Renal cortex interstitium (tissue), 15 donors: ENCODE results near the gene EBP. TPM values are rescaled to one million over a fixed set of nuclear protein-coding genes. Genes with fewer than 3 reads are reported as not detected.
A peak's percentile ranks its signal among the peaks of the same experiment; 100 is the strongest.

ENCODE experiments used
- DNase-seq, 11 donors: peaks; one replicate each; pipeline ENCODE4 v3.0.0-alpha.2; 2013; ENCODE audit warnings: low read depth in 9 of 11, low spot score in 4 of 11; ENCODE audit errors: extremely low read depth in 1 of 11
- long read RNA-seq, 16 experiments: transcript quantifications; one replicate each; lab custom pipeline, GENCODE V29; 2026
- polyA plus RNA-seq, 3 donors: library from polyadenylated mRNA; unstranded; fragments of 120-200 nt; gene quantifications; one replicate each; pipeline ENCODE4 v1.2.1, GENCODE V29; 2013; ENCODE audit not compliant: insufficient read length in 3 of 3

EBP gene
- polyA plus RNA-seq, result 10 to 100 TPM; 71.6 to 76.1 (median 75.9) TPM
- long read RNA-seq, donor 1, transcript EBP-205 (5 exons, 1,775 nt), result major isoform, 17 of 51 reads
- long read RNA-seq, donor 1, partial matches to known transcripts, result 32 of 51 reads
- long read RNA-seq, donor 1, other reads (novel, unspliced or antisense), result 0 of 51 reads
- long read RNA-seq, donor 2, transcript EBP-205 (5 exons, 1,775 nt), result major isoform, 5 of 39 reads
- long read RNA-seq, donor 2, partial matches to known transcripts, result 30 of 39 reads
- long read RNA-seq, donor 2, other reads (novel, unspliced or antisense), result 0 of 39 reads
- long read RNA-seq, donor 3, transcript EBP-205 (5 exons, 1,775 nt), result major isoform, 16 of 99 reads
- long read RNA-seq, donor 3, partial matches to known transcripts, result 78 of 99 reads
- long read RNA-seq, donor 3, other reads (novel, unspliced or antisense), result 0 of 99 reads
- long read RNA-seq, donor 4, transcript EBP-205 (5 exons, 1,775 nt), result major isoform, 14 of 83 reads
- long read RNA-seq, donor 4, partial matches to known transcripts, result 64 of 83 reads
- long read RNA-seq, donor 4, other reads (novel, unspliced or antisense), result 0 of 83 reads
- long read RNA-seq, donor 5, transcript EBP-205 (5 exons, 1,775 nt), result major isoform, 23 of 163 reads
- long read RNA-seq, donor 5, transcript EBP-201 (5 exons, 904 nt), result minor isoform, 6 of 163 reads
- long read RNA-seq, donor 5, partial matches to known transcripts, result 133 of 163 reads
- long read RNA-seq, donor 5, other reads (novel, unspliced or antisense), result 0 of 163 reads
- long read RNA-seq, donor 6, transcript EBP-205 (5 exons, 1,775 nt), result major isoform, 11 of 75 reads
- long read RNA-seq, donor 6, partial matches to known transcripts, result 64 of 75 reads
- long read RNA-seq, donor 6, other reads (novel, unspliced or antisense), result 0 of 75 reads
- long read RNA-seq, donor 7, transcript EBP-205 (5 exons, 1,775 nt), result major isoform, 14 of 80 reads
- long read RNA-seq, donor 7, partial matches to known transcripts, result 60 of 80 reads
- long read RNA-seq, donor 7, other reads (novel, unspliced or antisense), result 0 of 80 reads
- long read RNA-seq, donor 8, transcript EBP-205 (5 exons, 1,775 nt), result major isoform, 23 of 81 reads
- long read RNA-seq, donor 8, partial matches to known transcripts, result 56 of 81 reads
- long read RNA-seq, donor 8, other reads (novel, unspliced or antisense), result 0 of 81 reads
- long read RNA-seq, donor 9, transcript EBP-205 (5 exons, 1,775 nt), result major isoform, 8 of 86 reads
- long read RNA-seq, donor 9, partial matches to known transcripts, result 75 of 86 reads
- long read RNA-seq, donor 9, other reads (novel, unspliced or antisense), result 0 of 86 reads
- long read RNA-seq, donor 10, transcript EBP-205 (5 exons, 1,775 nt), result major isoform, 21 of 93 reads
- long read RNA-seq, donor 10, partial matches to known transcripts, result 71 of 93 reads
- long read RNA-seq, donor 10, other reads (novel, unspliced or antisense), result 0 of 93 reads
- long read RNA-seq, donor 11, transcript EBP-205 (5 exons, 1,775 nt), result major isoform, 11 of 70 reads
- long read RNA-seq, donor 11, partial matches to known transcripts, result 57 of 70 reads
- long read RNA-seq, donor 11, other reads (novel, unspliced or antisense), result 0 of 70 reads
- long read RNA-seq, donor 12, transcript EBP-205 (5 exons, 1,775 nt), result major isoform, 8 of 30 reads
- long read RNA-seq, donor 12, partial matches to known transcripts, result 20 of 30 reads
- long read RNA-seq, donor 12, other reads (novel, unspliced or antisense), result 0 of 30 reads
- long read RNA-seq, donor 13, transcript EBP-205 (5 exons, 1,775 nt), result major isoform, 11 of 113 reads
- long read RNA-seq, donor 13, transcript EBP-201 (5 exons, 904 nt), result minor isoform, 10 of 113 reads
- long read RNA-seq, donor 13, partial matches to known transcripts, result 92 of 113 reads
- long read RNA-seq, donor 13, other reads (novel, unspliced or antisense), result 0 of 113 reads
- long read RNA-seq, donor 14, transcript EBP-205 (5 exons, 1,775 nt), result major isoform, 6 of 57 reads
- long read RNA-seq, donor 14, partial matches to known transcripts, result 49 of 57 reads
- long read RNA-seq, donor 14, other reads (novel, unspliced or antisense), result 0 of 57 reads
- long read RNA-seq, donor 15, transcript EBP-205 (5 exons, 1,775 nt), result major isoform, 5 of 41 reads
- long read RNA-seq, donor 15, partial matches to known transcripts, result 32 of 41 reads
- long read RNA-seq, donor 15, other reads (novel, unspliced or antisense), result 0 of 41 reads
- long read RNA-seq, donor 16, transcript EBP-205 (5 exons, 1,775 nt), result major isoform, 28 of 240 reads
- long read RNA-seq, donor 16, partial matches to known transcripts, result 207 of 240 reads
- long read RNA-seq, donor 16, other reads (novel, unspliced or antisense), result 0 of 240 reads

DNA sequence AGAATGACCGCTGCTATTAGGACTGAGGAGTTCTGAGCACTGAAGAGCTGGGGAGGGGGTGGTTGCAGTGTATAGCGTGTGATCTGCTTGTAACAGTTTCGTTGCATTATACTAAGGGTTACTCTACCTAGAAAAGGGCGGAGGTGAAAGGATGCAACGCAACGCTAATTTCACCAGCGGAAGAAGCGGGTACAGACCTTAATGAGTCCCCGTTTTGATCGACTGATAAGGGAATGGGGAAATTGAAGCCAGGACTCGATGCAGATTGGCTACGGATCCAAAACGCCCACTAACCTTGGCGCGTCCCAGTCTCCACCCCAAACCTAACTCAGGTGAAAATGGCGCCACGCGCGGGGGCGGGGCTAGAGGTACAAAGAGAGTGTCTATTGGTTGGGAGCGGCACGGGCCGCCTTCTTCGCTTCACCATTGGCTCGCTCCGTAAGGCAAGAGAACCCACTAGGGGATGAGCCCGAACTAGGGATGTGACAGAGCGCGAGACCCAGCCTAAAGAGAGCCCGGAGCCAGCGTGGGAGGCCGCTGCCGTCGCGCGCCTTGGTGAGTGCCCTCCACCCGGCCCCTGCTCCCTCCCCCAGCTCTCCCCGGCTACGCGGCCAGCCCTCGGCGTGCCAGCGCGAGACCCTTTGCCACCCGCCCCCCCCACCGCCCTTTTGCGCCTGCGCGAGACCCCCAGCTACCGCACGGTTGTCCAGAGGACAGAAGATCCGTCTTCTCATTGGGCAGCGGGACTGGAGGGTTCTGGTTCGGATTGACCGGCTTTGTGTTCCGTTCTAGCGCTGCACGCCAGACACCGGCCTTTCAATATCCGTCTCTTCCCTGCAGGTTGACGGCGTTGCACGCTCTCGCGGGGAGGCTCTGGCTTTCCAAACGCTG, at the start of gene EBP:
TSS of gene EBP (plus strand) at position 456 of the 891 bp plus-strand sequence. CDS start 1,964 bp downstream, outside the sequence.
- peak in 10 of 11 donors; percentile 71 to 87 (median 78) for DNase-seq

DNA sequence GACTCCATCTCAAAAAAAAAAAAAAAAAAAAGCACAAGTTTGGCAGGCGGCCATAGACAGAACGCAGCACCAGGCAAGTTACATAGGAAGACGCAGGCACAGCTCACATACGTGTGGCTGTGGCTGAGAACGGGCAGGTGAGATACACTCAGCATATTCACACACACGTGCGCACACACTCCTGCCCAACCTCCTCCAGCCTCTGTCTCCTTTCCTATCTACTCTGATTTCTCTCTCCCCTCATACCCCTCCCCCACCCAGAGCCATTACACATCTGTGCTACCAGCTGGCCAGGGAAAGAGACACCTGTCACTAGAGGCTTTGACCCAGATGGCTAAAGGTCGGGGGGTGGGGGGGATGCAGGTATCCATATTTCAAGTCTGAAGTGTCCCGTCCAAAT, 49.4 kb upstream of the EBP start:
- no peak for DNase-seq

GRCh38 chrX:48472851-48473703, 48.5 kb upstream of the EBP start:
- DNase-seq, result no peak

DNA sequence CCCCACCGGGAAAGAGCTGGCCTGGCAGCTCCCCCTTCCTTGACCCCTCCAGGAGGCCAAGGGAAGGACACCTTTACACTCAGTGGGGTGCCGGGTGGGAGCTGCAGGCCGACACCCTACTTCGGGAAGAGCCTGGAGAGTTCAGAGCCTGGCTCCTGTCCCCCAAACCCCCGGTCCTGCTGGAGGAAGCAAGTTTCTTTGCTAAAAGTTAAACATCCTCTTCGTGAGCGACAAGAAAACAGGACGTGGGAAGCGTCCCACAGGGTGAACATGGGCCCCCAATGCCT, 48.0 kb upstream of the EBP start:
- DNase-seq, result no peak

DNA sequence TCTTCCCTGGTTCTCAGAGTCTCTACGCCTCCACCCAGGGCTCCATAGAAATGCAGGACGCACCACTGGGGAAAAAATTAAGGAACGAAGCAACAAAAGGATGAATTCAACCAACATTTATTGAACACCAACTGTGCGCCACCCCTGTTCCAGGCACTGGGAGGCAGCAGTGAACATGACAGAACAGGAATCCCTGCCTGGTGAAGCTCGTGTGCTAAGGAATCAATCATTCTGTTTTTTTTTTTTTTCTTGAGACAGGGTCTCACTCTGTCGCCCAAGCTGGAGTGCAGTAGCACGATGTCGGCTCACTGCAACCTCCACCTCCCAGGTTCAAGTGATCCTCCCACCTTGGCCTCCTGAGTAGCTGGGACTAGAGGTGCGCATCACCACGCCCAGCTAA, 47.5 kb upstream of the EBP start:
- DNase-seq, result no peak

DNA sequence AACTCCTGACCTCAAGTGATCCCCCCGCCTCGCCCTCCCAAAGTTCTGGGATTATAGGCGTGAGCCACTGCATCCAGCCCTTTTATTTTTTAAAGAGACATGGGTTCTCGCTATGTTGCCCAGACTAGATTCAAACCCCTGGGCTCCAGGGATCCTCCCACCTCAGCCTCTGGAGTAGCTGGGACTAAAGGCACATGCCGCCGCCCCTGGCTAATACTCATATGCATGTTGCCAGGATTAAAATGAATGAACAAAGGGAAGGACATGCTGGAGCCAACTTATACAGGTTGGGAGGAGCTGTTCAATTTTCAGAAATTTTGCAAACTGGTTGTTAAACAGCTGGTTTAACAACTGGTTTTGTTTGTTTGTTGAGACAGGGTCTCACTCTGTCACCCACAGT, 47.0 kb upstream of the EBP start:
- DNase-seq, result no peak

DNA sequence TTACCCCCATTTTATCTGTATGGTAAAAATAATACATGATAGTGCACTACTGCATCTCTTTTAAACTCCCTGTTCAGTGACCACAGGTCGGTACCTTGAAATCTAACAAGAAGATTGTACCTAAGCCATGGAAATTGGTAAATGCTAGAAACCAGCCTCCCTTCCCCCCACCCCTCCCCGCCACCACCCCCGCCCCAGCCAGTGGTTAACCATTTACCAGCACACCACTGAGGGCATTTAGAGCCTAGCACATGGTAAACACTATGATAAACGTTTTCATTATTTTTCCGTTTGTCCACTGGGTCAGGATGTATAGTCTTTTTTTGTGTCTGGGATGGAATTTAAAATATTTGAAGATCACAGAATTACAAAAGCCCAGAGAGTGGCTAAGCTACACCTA, 46.3 kb upstream of the EBP start:
- no peak for DNase-seq

DNA sequence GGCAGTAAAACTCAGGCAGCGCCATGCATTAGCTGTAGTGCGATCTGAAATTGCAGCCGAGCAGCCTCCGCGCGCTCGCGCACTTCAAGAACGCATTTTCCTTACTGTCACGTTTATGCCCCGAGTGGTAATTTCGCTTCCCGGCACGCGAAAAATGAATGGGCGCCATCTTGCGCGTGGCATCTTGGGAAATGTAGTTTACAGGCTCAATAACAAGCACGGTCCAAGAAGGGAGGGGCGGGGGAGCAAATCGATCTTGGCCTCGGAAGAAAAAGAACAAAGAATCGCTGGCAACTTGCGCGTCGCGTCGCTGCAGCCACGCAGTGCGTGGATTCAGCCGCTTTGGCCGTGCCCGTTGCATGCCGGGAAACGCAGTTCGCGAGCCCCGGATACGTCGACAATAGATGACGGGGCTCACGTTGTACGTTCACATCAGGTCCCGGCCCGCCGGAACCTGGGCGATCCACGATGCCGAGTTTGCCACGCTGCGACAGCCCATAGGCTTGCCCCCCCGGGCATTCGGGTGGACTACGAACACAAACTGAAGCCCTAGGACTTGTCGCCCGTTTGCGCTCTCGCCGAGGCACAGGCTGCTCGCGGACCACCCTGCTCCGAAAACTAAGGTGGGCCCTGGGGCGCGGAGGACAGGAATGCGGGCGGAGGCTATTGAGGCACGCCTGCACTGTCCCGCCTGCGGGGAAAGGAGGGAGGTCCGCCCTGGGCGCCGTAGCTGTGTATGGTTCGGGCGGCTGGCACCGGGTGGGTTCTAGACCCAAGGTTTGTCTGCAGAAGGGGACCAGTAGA, 45.6 kb upstream of the EBP start, which contains the start of gene FTSJ1:
TSS of gene FTSJ1 (plus strand) at position 426 of the 804 bp plus-strand sequence. CDS start 1,849 bp downstream, outside the sequence.
- peak; percentile 48 to 81 (median 68) for DNase-seq

GRCh38 chrX:48476919-48477318, 44.7 kb upstream of the EBP start:
- DNase-seq, result no peak

DNA sequence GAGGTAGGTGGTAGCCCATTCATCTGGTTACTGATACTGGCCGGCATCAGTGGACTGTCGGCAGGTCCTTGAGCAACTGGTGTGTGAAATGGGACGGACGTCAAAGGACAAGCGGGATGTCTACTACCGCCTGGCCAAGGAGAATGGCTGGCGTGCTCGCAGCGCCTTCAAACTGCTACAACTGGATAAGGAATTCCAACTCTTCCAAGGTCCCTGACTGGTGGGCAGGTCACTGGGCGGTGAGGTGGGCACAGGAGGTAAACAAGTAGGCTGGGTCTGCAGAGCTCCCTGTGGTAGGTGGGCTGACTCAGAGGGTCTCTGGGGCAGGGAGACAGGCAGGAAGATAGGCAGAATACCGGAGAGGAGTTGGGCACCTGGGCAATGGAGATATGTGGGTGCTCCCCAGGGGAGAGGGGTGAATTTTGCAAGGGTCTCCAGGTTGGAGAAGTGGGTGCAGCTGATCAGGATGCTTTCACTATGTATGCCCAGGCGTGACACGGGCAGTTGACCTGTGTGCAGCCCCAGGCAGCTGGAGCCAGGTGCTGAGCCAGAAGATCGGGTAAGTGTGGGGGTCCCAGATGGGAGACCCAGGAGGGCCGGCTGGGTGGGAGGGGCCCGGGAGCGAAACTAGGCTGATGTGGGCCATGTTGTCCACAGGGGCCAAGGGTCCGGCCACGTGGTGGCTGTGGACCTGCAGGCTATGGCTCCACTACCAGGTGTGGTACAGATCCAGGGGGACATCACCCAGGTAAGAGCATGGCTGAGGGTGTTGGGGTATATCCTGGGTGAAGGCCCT, 43.5 kb upstream of the EBP start:
- DNase-seq, result no peak

- DNase-seq, result no peak
These were observed 42.8 kb upstream of the EBP start for GRCh38 chrX:48478806-48479205.

- no peak for DNase-seq
These were observed 41.5 kb upstream of the EBP start for GRCh38 chrX:48480142-48480541.

DNA sequence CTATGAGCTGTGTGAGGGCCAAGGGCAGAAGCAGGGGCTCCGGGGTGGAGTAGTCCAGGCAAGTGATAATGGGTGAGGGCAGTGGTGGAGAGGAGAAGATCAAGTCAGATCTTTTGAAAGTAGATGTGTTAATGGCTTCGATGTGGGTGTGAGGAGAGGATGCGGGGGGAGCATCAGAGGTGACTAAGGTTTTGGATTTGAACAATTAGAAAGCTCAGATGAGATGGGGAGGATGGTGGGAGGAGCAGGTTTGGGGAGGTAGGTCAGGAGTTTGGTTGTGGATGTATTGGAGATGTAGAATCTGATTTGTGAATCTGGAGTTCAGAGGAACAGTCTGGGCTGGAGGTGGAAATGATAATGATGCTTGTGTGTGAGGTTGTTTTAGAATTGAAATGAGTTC, 41.0 kb upstream of the EBP start:
- no peak for DNase-seq

- no peak for DNase-seq
These were observed 39.1 kb upstream of the EBP start for GRCh38 chrX:48482526-48482925.
